OCI-LY7 (cell line): ENCODE measurements around the gene ADAMTS2.

Experiments
- CTCF ChIP-seq: fragments of 200-600 bp; sonication (generic); conservative IDR thresholded peaks from 2 replicates; pipeline ENCODE4 v1.5.1; 2014; ENCODE audit warnings: mild to moderate bottlenecking, antibody characterized with exemption, low read length, moderate library complexity, mixed read lengths
- EZH2phosphoT487 ChIP-seq: fragments of 200-600 bp; sonication (generic); IDR thresholded peaks from 2 replicates; pipeline ENCODE4 v1.6.1; 2018; ENCODE audit warnings: low read depth, borderline replicate concordance, mild to moderate bottlenecking, mixed run types, antibody characterized with exemption, low read length, moderate library complexity, mixed read lengths

GRCh38 chr5:179130101-179130681 lies 215.1 kb downstream of the ADAMTS2 start:
- TF ChIP-seq CTCF (no peak), EZH2phosphoT487 (no peak)
